Parathyroid adenoma (tissue), 2 donors: ENCODE measurements around the gene CXCL1.

Experiments
- H2AFZ ChIP-seq: fragments of 300-600 bp; sonication (generic); one replicate; pipeline ENCODE4 v1.7.0; 2017; ENCODE audit warnings: antibody characterized with exemption, mild to moderate bottlenecking
- H3K27ac ChIP-seq: fragments of 300-600 bp; sonication (generic); one replicate; pipeline ENCODE4 v1.7.0; 2017
- H3K27me3 ChIP-seq: fragments of 300-600 bp; sonication (generic); one replicate; pipeline ENCODE4 v1.7.0; 2017; ENCODE audit warnings: low read length; ENCODE audit not compliant: control insufficient read depth, insufficient read depth
- H3K36me3 ChIP-seq: fragments of 300-600 bp; sonication (generic); one replicate; pipeline ENCODE4 v1.7.0; 2017; ENCODE audit warnings: low read length; ENCODE audit not compliant: control insufficient read depth, insufficient read depth
- H3K4me1 ChIP-seq: fragments of 300-600 bp; sonication (generic); one replicate; pipeline ENCODE4 v1.7.0; 2017; ENCODE audit warnings: control low read depth
- H3K4me2 ChIP-seq: fragments of 300-600 bp; sonication (generic); one replicate; pipeline ENCODE4 v1.7.0; 2017; ENCODE audit warnings: low read length
- H3K4me3 ChIP-seq: fragments of 300-600 bp; sonication (generic); one replicate; pipeline ENCODE4 v1.7.0; 2017; ENCODE audit warnings: low read depth, low read length
- H3K79me2 ChIP-seq: fragments of 300-600 bp; sonication (generic); one replicate; pipeline ENCODE4 v1.7.0; 2017; ENCODE audit warnings: control low read depth
- H3K9ac ChIP-seq: fragments of 300-600 bp; sonication (generic); one replicate; pipeline ENCODE4 v1.7.0; 2017; ENCODE audit warnings: mild to moderate bottlenecking
- H3K9me3 ChIP-seq: fragments of 300-600 bp; sonication (generic); one replicate; pipeline ENCODE4 v1.7.0; 2017; ENCODE audit warnings: low read length; ENCODE audit not compliant: control insufficient read depth
- TF ChIP-seq, protein P1 (sequence below): fragments of 300-600 bp; sonication (generic); IDR thresholded peaks from one replicate; pipeline ENCODE4 v1.7.0; 2017; ENCODE audit warnings: antibody characterized with exemption, mild to moderate bottlenecking
- donor health status: primary hyperparathyroidism.

CXCL1 gene

DNA sequence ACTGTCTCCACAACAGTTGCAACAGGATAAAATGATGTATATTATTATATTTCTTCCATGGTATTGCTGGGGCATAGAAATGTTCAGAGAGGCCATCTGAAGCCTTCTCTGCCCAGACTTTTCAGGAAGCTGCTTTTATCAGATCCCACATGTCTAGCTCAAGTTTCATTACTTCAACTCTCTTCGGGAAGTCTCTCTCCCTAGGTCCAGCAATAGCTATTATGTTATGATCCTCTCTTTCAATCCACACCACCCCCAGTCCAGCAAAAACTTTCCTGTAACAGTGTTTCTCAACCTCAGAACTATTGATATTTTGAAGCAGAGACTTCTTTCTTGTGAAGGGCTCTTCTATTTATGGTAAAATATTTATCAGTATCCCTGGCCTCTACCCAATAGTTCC lies 44.9 kb downstream of the CXCL1 start:
- no peak overlapping the region for H3K4me3 ChIP-seq
- no peaks in the 10 kb centered on the region for H3K79me2 ChIP-seq
- no peaks in the 10 kb centered on the region for H3K27me3 ChIP-seq
- no peak overlapping the region for H2AFZ ChIP-seq
- no peaks in the 10 kb centered on the region for H3K4me1 ChIP-seq
- no peak overlapping the region for H3K27ac ChIP-seq
- no peak overlapping the region for H3K4me2 ChIP-seq
- H3K9ac ChIP-seq = no peak overlapping the region
- TF ChIP-seq, protein P1, sequence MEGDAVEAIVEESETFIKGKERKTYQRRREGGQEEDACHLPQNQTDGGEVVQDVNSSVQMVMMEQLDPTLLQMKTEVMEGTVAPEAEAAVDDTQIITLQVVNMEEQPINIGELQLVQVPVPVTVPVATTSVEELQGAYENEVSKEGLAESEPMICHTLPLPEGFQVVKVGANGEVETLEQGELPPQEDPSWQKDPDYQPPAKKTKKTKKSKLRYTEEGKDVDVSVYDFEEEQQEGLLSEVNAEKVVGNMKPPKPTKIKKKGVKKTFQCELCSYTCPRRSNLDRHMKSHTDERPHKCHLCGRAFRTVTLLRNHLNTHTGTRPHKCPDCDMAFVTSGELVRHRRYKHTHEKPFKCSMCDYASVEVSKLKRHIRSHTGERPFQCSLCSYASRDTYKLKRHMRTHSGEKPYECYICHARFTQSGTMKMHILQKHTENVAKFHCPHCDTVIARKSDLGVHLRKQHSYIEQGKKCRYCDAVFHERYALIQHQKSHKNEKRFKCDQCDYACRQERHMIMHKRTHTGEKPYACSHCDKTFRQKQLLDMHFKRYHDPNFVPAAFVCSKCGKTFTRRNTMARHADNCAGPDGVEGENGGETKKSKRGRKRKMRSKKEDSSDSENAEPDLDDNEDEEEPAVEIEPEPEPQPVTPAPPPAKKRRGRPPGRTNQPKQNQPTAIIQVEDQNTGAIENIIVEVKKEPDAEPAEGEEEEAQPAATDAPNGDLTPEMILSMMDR = no peak
- no peaks in the 10 kb centered on the region for H3K9me3 ChIP-seq
- no peaks in the 10 kb centered on the region for H3K36me3 ChIP-seq

DNA sequence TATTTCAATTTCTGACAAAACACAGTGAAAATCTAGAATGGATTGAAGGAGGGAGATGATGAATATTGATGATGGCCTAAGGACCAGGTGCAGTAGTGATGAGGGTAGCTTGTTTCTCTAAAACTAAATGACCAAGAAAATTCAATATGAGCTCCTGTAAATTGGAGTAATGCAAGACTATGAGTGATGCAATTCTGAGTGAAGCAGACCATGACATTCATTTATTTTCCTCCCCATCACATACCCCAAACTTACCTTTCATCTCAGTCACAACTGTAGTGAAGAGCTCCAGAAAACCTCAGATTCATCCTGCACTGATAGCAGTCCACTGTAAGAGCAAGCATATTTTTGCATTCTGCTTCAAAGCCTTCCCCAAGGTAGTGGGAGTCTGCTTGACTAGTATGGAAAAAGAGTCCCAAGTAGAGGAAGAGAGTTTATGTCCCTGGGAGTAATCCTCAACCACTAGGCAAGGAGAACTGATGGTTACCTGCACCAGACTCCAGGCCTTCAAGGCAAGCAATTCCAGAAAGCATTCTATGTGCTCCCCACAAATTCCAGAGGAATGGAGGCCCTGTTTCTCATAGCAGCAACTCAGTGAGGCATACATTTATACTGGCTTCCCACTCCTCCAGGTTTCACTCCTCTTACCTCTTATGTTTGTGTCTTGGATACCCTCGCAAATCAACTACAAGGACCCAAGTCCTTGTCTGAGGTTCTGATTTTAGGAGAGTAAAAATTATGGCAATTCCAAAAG lies 47.2 kb downstream of the CXCL1 start:
- Histone ChIP-seq H3K79me2 (no peaks in the 10 kb centered on the region), H3K27me3 (no peaks in the 10 kb centered on the region), H2AFZ (no peak overlapping the region), H3K9me3 (no peaks in the 10 kb centered on the region), H3K4me3 (no peak overlapping the region), H3K4me1 (no peaks in the 10 kb centered on the region), H3K9ac (no peak overlapping the region), H3K27ac (no peak overlapping the region), H3K4me2 (no peak overlapping the region), H3K36me3 (no peaks in the 10 kb centered on the region)
- TF ChIP-seq, protein P1 = no peak

DNA sequence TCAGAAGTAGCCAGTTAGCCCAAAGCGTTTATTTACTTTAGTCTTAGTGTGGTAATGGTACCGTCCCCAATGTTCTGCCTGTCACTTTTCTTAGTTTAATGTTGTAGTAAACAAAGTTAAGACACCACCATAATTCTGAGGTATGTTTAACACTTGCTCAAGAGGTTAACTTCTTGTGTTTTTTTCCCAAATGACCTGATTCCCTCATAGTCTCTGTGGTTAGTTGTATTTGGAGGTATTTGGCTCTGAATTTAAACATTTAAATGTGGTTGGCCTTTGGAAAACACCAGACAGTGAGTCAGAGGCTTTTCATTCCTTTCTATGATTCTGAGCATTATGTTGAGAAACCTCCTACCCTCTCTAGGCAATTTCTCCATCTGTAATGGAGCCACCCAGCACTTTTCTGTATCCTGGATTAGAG lies 47.9 kb downstream of the CXCL1 start:
- no peak overlapping the region for H3K4me2 ChIP-seq
- H3K36me3 ChIP-seq = no peaks in the 10 kb centered on the region
- H3K27ac ChIP-seq = no peak overlapping the region
- no peak overlapping the region for H3K4me3 ChIP-seq
- H3K79me2 ChIP-seq = no peaks in the 10 kb centered on the region
- H3K4me1 ChIP-seq = no peaks in the 10 kb centered on the region
- no peaks in the 10 kb centered on the region for H3K27me3 ChIP-seq
- no peak overlapping the region for H3K9ac ChIP-seq
- H3K9me3 ChIP-seq = no peaks in the 10 kb centered on the region
- H2AFZ ChIP-seq = no peak overlapping the region
- TF ChIP-seq, protein P1 = no peak

DNA sequence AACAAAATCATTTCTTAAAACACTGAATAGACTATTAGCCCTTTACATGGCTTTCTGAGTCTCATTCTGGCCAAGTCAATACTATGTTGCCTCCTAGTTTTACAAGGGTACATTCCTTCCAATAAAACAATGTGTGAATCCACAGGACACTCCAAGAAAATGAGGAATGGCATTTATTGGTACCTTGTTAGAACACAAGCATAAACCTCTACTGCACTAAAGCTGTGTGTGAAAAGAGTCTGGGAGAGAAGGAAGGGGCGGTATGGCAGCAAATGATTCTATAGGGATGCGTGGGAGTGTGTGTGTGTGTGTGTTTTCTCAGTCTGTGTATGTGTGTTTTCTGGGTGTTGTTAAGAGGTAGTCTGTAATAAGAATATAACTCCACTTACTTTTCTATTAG lies 48.9 kb downstream of the CXCL1 start:
- H3K9ac ChIP-seq = no peak overlapping the region
- no peaks in the 10 kb centered on the region for H3K9me3 ChIP-seq
- no peaks in the 10 kb centered on the region for H3K27me3 ChIP-seq
- no peak overlapping the region for H2AFZ ChIP-seq
- H3K4me3 ChIP-seq = no peak overlapping the region
- no peaks in the 10 kb centered on the region for H3K4me1 ChIP-seq
- TF ChIP-seq, protein P1 = no peak
- no peaks in the 10 kb centered on the region for H3K36me3 ChIP-seq
- no peak overlapping the region for H3K4me2 ChIP-seq
- no peak overlapping the region for H3K27ac ChIP-seq
- H3K79me2 ChIP-seq = no peaks in the 10 kb centered on the region

DNA sequence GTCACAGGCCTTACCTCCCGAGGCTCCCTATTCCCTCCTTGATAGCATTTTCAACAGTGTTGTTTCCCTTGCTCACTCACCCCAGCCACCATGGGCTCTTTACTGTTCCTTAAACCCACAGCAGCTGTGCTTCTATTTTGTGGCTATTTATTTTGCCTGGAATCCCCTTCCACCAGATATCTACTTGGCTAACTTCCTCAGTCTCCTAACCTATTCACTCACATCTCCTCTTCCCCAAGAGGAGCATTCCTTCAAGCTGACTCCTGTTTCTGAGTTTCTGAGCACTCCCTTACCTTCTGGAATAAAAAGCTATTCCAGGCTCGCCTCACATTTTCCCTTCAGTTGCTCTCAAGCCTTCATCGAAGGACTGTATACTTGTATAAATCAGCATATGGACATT lies 50.5 kb downstream of the CXCL1 start:
- no peak overlapping the region for H3K9ac ChIP-seq
- H3K79me2 ChIP-seq = no peaks in the 10 kb centered on the region
- no peak overlapping the region for H3K27ac ChIP-seq
- no peaks in the 10 kb centered on the region for H3K9me3 ChIP-seq
- no peaks in the 10 kb centered on the region for H3K4me1 ChIP-seq
- no peaks in the 10 kb centered on the region for H3K27me3 ChIP-seq
- H3K4me3 ChIP-seq = no peak overlapping the region
- no peak overlapping the region for H3K4me2 ChIP-seq
- no peaks in the 10 kb centered on the region for H3K36me3 ChIP-seq
- TF ChIP-seq, protein P1 = no peak
- no peak overlapping the region for H2AFZ ChIP-seq
